GM23338 (cell line): Measurements from ENCODE around the gene CPNE8. TPM values are rescaled to one million over a fixed set of nuclear protein-coding genes. Genes with fewer than 3 reads are reported as not detected.

Experiments
- ATAC-seq: fragments of 200-7000 bp; cut with Tn5 transposase; 3 replicates; pipeline ENCODE4 v1.9.1; 2020
- DNase-seq: peaks from one replicate; pipeline ENCODE4 v3.0.0-alpha.2; 2015; ENCODE audit warnings: low spot score
- H2AFZ ChIP-seq: fragments of 200-600 bp; sonication (generic); 2 replicates; pipeline ENCODE4 v1.8.0; 2016; ENCODE audit warnings: antibody characterized with exemption, mild to moderate bottlenecking, moderate library complexity
- H3F3A ChIP-seq: fragments of 200-600 bp; sonication (generic); replicated peaks from 2 replicates; pipeline ENCODE4 v1.8.0; 2017; ENCODE audit warnings: antibody characterized with exemption, mixed run types, low read depth
- H3K27ac ChIP-seq: fragments of 200-600 bp; sonication (generic); 2 replicates; pipeline ENCODE4 v1.6.1; 2016; ENCODE audit warnings: low read depth
- H3K27me3 ChIP-seq: fragments of 200-600 bp; sonication (generic); 2 replicates; pipeline ENCODE4 v1.8.0; 2016; ENCODE audit warnings: mild to moderate bottlenecking, mixed run types, moderate library complexity; ENCODE audit not compliant: insufficient read depth
- H3K36me3 ChIP-seq: fragments of 200-600 bp; sonication (generic); 2 replicates; pipeline ENCODE4 v1.8.0; 2016; ENCODE audit warnings: mild to moderate bottlenecking; ENCODE audit not compliant: insufficient read depth
- H3K4me1 ChIP-seq: fragments of 200-600 bp; sonication (generic); 2 replicates; pipeline ENCODE4 v1.8.0; 2016; ENCODE audit warnings: mild to moderate bottlenecking, moderate library complexity; ENCODE audit not compliant: insufficient read depth
- H3K4me2 ChIP-seq: fragments of 200-600 bp; sonication (generic); 2 replicates; pipeline ENCODE4 v1.7.1; 2017; ENCODE audit warnings: mixed run types
- H3K4me3 ChIP-seq: fragments of 200-600 bp; sonication (generic); 2 replicates; pipeline ENCODE4 v1.6.1; 2016; ENCODE audit warnings: mixed run types
- H3K79me2 ChIP-seq: fragments of 200-600 bp; sonication (generic); replicated peaks from 2 replicates; pipeline ENCODE4 v1.8.0; 2017; ENCODE audit warnings: mild to moderate bottlenecking; ENCODE audit not compliant: insufficient read depth
- H3K9me2 ChIP-seq: fragments of 200-600 bp; sonication (generic); 2 replicates; pipeline ENCODE4 v1.8.0; 2017; ENCODE audit not compliant: insufficient read depth
- H4K20me1 ChIP-seq: fragments of 200-600 bp; sonication (generic); replicated peaks from 2 replicates; pipeline ENCODE4 v1.8.0; 2017; ENCODE audit warnings: mild to moderate bottlenecking; ENCODE audit not compliant: insufficient read depth
- H3K27ac Mint-ChIP-seq: 2 replicates; pipeline ENCODE4 v1.8.0; 2020; ENCODE audit warnings: inconsistent platforms, mild to moderate bottlenecking, moderate library complexity, mixed read lengths
- H3K27me3 Mint-ChIP-seq: 3 replicates; pipeline ENCODE4 v1.8.0; 2022; ENCODE audit warnings: low read depth, mild to moderate bottlenecking, moderate library complexity, mixed read lengths, inconsistent platforms; ENCODE audit not compliant: insufficient read depth, poor library complexity
- H3K36me3 Mint-ChIP-seq: 3 replicates; pipeline ENCODE4 v1.8.0; 2021; ENCODE audit warnings: low read depth, mild to moderate bottlenecking, inconsistent platforms, moderate library complexity, mixed read lengths
- H3K4me1 Mint-ChIP-seq: 3 replicates; pipeline ENCODE4 v1.8.0; 2020; ENCODE audit warnings: mild to moderate bottlenecking, inconsistent platforms, mixed read lengths
- H3K4me3 Mint-ChIP-seq: 3 replicates; pipeline ENCODE4 v1.8.0; 2021; ENCODE audit warnings: moderate library complexity, mild to moderate bottlenecking, inconsistent platforms, mixed read lengths
- H3K9me3 Mint-ChIP-seq: 3 replicates; pipeline ENCODE4 v1.8.0; 2020; ENCODE audit warnings: moderate library complexity, mild to moderate bottlenecking, inconsistent platforms, mixed read lengths
- CREB1 ChIP-seq: fragments of 250-450 bp; sonication (Bioruptor Pico); IDR thresholded peaks from 2 replicates; pipeline ENCODE4 v1.5.0; 2020; ENCODE audit warnings: low read depth, mild to moderate bottlenecking, moderate library complexity
- CTCF ChIP-seq, 2 experiments: fragments of 200-600 bp in 1 of 2; sonication (generic) in 1 of 2; conservative IDR thresholded peaks; 2 replicates each; pipeline versions ENCODE4 v1.5.1 to v1.6.1; 2016 to 2017; ENCODE audit warnings: antibody characterized with exemption in 2 of 2, low read depth in 2 of 2, mild to moderate bottlenecking in 2 of 2, moderate library complexity in 1 of 2
- NANOG ChIP-seq: IDR thresholded peaks from 2 replicates; pipeline ENCODE4 v1.6.1; 2016; ENCODE audit warnings: antibody characterized with exemption, borderline replicate concordance
- ZNF114 ChIP-seq: fragments of 250-450 bp; sonication (Bioruptor Pico); IDR thresholded peaks from 2 replicates; pipeline ENCODE4 v1.5.0; 2020; ENCODE audit warnings: mild to moderate bottlenecking, moderate library complexity
- ZNF331 ChIP-seq: fragments of 250-450 bp; sonication (Bioruptor Pico); IDR thresholded peaks from 2 replicates; pipeline ENCODE4 v1.5.0; 2020; ENCODE audit warnings: low read depth, mild to moderate bottlenecking, moderate library complexity
- polyA plus RNA-seq: library from polyadenylated mRNA; unstranded; fragments of >200 nt; fragmentation: Nextera tagmentation; extraction: Ambion mirVana; gene quantifications from 2 replicates; pipeline ENCODE4 v1.2.1, GENCODE V29; 2016
- total RNA-seq: library from RNA; depleted of rRNA; stranded (reverse); fragments of >200 nt; shearing (Covaris generic); gene quantifications from 2 replicates; pipeline ENCODE4 v1.2.3, GENCODE V29; 2014
- TF ChIP-seq, protein P1 (sequence below): fragments of 250-450 bp; sonication (Bioruptor Pico); IDR thresholded peaks from 2 replicates; pipeline ENCODE4 v1.5.0; 2020; ENCODE audit warnings: mild to moderate bottlenecking, moderate library complexity
- TF ChIP-seq, protein P2 (sequence below): IDR thresholded peaks from 2 replicates; pipeline ENCODE4 v1.6.1; 2016; ENCODE audit warnings: antibody characterized with exemption

The CPNE8 gene
- total and polyA plus RNA-seq, 2 experiments from 2014 or later = 8.7 to 10.1 TPM

GRCh38 chr12:38847247-38847646 is 58.1 kb downstream of the CPNE8 start (continued):
- TF ChIP-seq, protein P1, sequence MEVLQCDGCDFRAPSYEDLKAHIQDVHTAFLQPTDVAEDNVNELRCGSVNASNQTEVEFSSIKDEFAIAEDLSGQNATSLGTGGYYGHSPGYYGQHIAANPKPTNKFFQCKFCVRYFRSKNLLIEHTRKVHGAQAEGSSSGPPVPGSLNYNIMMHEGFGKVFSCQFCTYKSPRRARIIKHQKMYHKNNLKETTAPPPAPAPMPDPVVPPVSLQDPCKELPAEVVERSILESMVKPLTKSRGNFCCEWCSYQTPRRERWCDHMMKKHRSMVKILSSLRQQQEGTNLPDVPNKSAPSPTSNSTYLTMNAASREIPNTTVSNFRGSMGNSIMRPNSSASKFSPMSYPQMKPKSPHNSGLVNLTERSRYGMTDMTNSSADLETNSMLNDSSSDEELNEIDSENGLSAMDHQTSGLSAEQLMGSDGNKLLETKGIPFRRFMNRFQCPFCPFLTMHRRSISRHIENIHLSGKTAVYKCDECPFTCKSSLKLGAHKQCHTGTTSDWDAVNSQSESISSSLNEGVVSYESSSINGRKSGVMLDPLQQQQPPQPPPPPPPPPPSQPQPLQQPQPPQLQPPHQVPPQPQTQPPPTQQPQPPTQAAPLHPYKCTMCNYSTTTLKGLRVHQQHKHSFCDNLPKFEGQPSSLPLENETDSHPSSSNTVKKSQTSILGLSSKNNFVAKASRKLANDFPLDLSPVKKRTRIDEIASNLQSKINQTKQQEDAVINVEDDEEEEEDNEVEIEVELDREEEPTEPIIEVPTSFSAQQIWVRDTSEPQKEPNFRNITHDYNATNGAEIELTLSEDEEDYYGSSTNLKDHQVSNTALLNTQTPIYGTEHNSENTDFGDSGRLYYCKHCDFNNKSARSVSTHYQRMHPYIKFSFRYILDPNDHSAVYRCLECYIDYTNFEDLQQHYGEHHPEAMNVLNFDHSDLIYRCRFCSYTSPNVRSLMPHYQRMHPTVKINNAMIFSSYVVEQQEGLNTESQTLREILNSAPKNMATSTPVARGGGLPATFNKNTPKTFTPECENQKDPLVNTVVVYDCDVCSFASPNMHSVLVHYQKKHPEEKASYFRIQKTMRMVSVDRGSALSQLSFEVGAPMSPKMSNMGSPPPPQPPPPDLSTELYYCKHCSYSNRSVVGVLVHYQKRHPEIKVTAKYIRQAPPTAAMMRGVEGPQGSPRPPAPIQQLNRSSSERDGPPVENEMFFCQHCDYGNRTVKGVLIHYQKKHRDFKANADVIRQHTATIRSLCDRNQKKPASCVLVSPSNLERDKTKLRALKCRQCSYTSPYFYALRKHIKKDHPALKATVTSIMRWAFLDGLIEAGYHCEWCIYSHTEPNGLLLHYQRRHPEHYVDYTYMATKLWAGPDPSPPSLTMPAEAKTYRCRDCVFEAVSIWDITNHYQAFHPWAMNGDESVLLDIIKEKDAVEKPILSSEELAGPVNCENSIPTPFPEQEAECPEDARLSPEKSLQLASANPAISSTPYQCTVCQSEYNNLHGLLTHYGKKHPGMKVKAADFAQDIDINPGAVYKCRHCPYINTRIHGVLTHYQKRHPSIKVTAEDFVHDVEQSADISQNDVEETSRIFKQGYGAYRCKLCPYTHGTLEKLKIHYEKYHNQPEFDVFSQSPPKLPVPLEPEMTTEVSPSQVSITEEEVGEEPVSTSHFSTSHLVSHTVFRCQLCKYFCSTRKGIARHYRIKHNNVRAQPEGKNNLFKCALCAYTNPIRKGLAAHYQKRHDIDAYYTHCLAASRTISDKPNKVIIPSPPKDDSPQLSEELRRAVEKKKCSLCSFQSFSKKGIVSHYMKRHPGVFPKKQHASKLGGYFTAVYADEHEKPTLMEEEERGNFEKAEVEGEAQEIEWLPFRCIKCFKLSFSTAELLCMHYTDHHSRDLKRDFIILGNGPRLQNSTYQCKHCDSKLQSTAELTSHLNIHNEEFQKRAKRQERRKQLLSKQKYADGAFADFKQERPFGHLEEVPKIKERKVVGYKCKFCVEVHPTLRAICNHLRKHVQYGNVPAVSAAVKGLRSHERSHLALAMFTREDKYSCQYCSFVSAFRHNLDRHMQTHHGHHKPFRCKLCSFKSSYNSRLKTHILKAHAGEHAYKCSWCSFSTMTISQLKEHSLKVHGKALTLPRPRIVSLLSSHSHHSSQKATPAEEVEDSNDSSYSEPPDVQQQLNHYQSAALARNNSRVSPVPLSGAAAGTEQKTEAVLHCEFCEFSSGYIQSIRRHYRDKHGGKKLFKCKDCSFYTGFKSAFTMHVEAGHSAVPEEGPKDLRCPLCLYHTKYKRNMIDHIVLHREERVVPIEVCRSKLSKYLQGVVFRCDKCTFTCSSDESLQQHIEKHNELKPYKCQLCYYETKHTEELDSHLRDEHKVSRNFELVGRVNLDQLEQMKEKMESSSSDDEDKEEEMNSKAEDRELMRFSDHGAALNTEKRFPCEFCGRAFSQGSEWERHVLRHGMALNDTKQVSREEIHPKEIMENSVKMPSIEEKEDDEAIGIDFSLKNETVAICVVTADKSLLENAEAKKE (CRISPR knock-in tag) = no peak

GRCh38 chr12:38844267-38844666 is 61.1 kb downstream of the CPNE8 start:
- Histone ChIP-seq H3K36me3 (no peaks in the 10 kb centered on the region), H3K4me3 (no peak overlapping the region), H3K4me1 (peaks cover 6% of the 10 kb centered on the region; the same call in 1 of the 2 replicates), H2AFZ (no peak overlapping the region), H3K4me2 (no peak overlapping the region), H4K20me1 (no peaks in the 10 kb centered on the region), H3K27ac (no peak overlapping the region), H3K79me2 (no peaks in the 10 kb centered on the region), H3K9me2 (no peaks in the 10 kb centered on the region), H3K27me3 (no peaks in the 10 kb centered on the region), H3F3A (no peaks in the 10 kb centered on the region)
- Mint-ChIP-seq H3K9me3 (no peaks in the 10 kb centered on the region), H3K27me3 (no peaks in the 10 kb centered on the region), H3K4me3 (no peak overlapping the region), H3K4me1 (peaks cover 4% of the 10 kb centered on the region), H3K36me3 (no peaks in the 10 kb centered on the region), H3K27ac (no peak overlapping the region)
- DNase-seq (no peak), ATAC-seq (no peak)
- TF ChIP-seq CTCF (conservative IDR thresholded peaks at IDR 0.05; ENCODE audit: low read depth in 2 of 2) = no peak
- TF ChIP-seq, protein P2, sequence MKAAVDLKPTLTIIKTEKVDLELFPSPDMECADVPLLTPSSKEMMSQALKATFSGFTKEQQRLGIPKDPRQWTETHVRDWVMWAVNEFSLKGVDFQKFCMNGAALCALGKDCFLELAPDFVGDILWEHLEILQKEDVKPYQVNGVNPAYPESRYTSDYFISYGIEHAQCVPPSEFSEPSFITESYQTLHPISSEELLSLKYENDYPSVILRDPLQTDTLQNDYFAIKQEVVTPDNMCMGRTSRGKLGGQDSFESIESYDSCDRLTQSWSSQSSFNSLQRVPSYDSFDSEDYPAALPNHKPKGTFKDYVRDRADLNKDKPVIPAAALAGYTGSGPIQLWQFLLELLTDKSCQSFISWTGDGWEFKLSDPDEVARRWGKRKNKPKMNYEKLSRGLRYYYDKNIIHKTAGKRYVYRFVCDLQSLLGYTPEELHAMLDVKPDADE = no peak
- TF ChIP-seq, protein P1 (CRISPR knock-in tag) = no peak
- TF ChIP-seq ZNF331 (CRISPR knock-in tag) = no peak
- TF ChIP-seq NANOG = no peak
- no peak for TF ChIP-seq CREB1 (CRISPR knock-in tag)
- no peak for TF ChIP-seq ZNF114 (CRISPR knock-in tag)
